ENCODE data around the gene RNF112. TPM values are rescaled to one million over a fixed set of nuclear protein-coding genes. Genes with fewer than 3 reads are reported as not detected.

Gene RNF112
- total RNA-seq, 2 experiments from 2014 or later, result 0.47 TPM; not detected in 1

GRCh38 chr17:19408346-19408710, 2.7 kb upstream of the RNF112 start:
- BruUV-seq (replicated peaks), result no TSS peak
- Histone ChIP-seq H3K4me3 (ENCODE audit: low read depth, low read length, poor library complexity, severe bottlenecking) (no peak overlapping the region), H3K27ac (ENCODE audit: low read depth, low read length, poor library complexity, severe bottlenecking) (no peak overlapping the region), H3K36me3 (ENCODE audit: insufficient read depth, low read length) (no peaks in the 10 kb centered on the region), H4K20me1 (ENCODE audit: insufficient read depth, low read length) (no peaks in the 10 kb centered on the region), H3K9me3 (ENCODE audit: low read length) (no peaks in the 10 kb centered on the region), H2AFZ (ENCODE audit: low read length) (no peak overlapping the region), H3K79me2 (ENCODE audit: insufficient read depth, low read depth, low read length) (no peaks in the 10 kb centered on the region), H3K4me2 (ENCODE audit: low read length) (no peak overlapping the region), H3K9me2 (ENCODE audit: insufficient read depth, low read length) (no peaks in the 10 kb centered on the region), H3K4me1 (ENCODE audit: insufficient read depth, low read length, poor library complexity, severe bottlenecking) (no peaks in the 10 kb centered on the region)
- no peak for TF ChIP-seq CTCF (conservative IDR thresholded peaks at IDR 0.05; ENCODE audit: low read length)
- no peak for TF ChIP-seq EZH2phosphoT487 (IDR thresholded peaks at IDR 0.05; ENCODE audit: borderline replicate concordance, low read depth, low read length)
- intact Hi-C loops (cut with micrococcal nuclease; ENCODE audit: unreplicated experiment), result no loop called here
- CTCF ChIA-PET (ENCODE audit: unreplicated experiment), result no interaction called here
- DNase-seq (ENCODE audit: low spot score), result no peak
- POLR2A ChIA-PET, result interaction anchor here (0.6 kb wide), 1 partner anchor 9 kb away, joined by 3 read pairs; no protein-coding TSS in a partner anchor

GRCh38 chr17:19409066-19409465, 2.0 kb upstream of the RNF112 start:
- CTCF ChIA-PET (ENCODE audit: unreplicated experiment), result no interaction called here
- POLR2A ChIA-PET, result no interaction called here
- Histone ChIP-seq H3K9me2 (ENCODE audit: insufficient read depth, low read length) (no peaks in the 10 kb centered on the region), H2AFZ (ENCODE audit: low read length) (no peak overlapping the region), H3K4me3 (ENCODE audit: low read depth, low read length, poor library complexity, severe bottlenecking) (no peak overlapping the region), H3K79me2 (ENCODE audit: insufficient read depth, low read depth, low read length) (no peaks in the 10 kb centered on the region), H3K36me3 (ENCODE audit: insufficient read depth, low read length) (no peaks in the 10 kb centered on the region), H3K9me3 (ENCODE audit: low read length) (no peaks in the 10 kb centered on the region), H4K20me1 (ENCODE audit: insufficient read depth, low read length) (no peaks in the 10 kb centered on the region), H3K4me1 (ENCODE audit: insufficient read depth, low read length, poor library complexity, severe bottlenecking) (no peaks in the 10 kb centered on the region), H3K27ac (ENCODE audit: low read depth, low read length, poor library complexity, severe bottlenecking) (no peak overlapping the region), H3K4me2 (ENCODE audit: low read length) (no peak overlapping the region)
- no TSS peak for BruUV-seq (replicated peaks)
- intact Hi-C loops (cut with micrococcal nuclease; ENCODE audit: unreplicated experiment), result no loop called here
- TF ChIP-seq CTCF (conservative IDR thresholded peaks at IDR 0.05; ENCODE audit: low read length), result no peak
- TF ChIP-seq EZH2phosphoT487 (IDR thresholded peaks at IDR 0.05; ENCODE audit: borderline replicate concordance, low read depth, low read length), result no peak
- no peak for DNase-seq (ENCODE audit: low spot score)

DNA sequence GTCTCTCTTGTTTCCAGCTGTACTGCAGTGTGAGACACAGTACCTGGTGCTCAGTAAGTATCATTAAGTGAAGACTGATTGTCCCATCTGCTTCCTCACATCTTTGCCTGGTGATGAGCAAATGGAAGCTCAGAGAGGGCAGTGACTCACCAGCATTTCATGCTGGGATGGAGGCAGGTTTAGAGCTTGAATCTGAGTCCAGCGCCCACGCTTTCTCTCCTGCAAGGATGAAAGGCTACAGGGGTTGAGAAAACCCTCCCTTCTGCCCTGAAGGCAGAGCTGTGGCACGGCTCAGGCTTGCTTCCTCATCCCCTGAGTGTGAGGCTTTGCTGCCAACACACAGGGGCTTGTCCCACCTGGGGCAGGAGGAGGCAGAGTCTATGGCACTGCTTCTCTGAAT, 1.5 kb upstream of the RNF112 start:
- intact Hi-C loops (cut with micrococcal nuclease; ENCODE audit: unreplicated experiment), result no loop called here
- ChIA-PET POLR2A (no interaction called here), CTCF (ENCODE audit: unreplicated experiment) (no interaction called here)
- no peaks in the 10 kb centered on the region for H3K4me1 ChIP-seq (ENCODE audit: insufficient read depth, low read length, poor library complexity, severe bottlenecking)
- H3K79me2 ChIP-seq (ENCODE audit: insufficient read depth, low read depth, low read length), result no peaks in the 10 kb centered on the region
- no TSS peak for BruUV-seq (replicated peaks)
- DNase-seq (ENCODE audit: low spot score), result no peak
- TF ChIP-seq CTCF (conservative IDR thresholded peaks at IDR 0.05; ENCODE audit: low read length) (no peak), EZH2phosphoT487 (IDR thresholded peaks at IDR 0.05; ENCODE audit: borderline replicate concordance, low read depth, low read length) (no peak)
- no peak overlapping the region for H3K4me3 ChIP-seq (ENCODE audit: low read depth, low read length, poor library complexity, severe bottlenecking)
- no peak overlapping the region for H3K4me2 ChIP-seq (ENCODE audit: low read length)
- no peak overlapping the region for H3K27ac ChIP-seq (ENCODE audit: low read depth, low read length, poor library complexity, severe bottlenecking)
- no peaks in the 10 kb centered on the region for H3K9me2 ChIP-seq (ENCODE audit: insufficient read depth, low read length)
- H3K9me3 ChIP-seq (ENCODE audit: low read length), result no peaks in the 10 kb centered on the region
- H4K20me1 ChIP-seq (ENCODE audit: insufficient read depth, low read length), result no peaks in the 10 kb centered on the region
- no peaks in the 10 kb centered on the region for H3K36me3 ChIP-seq (ENCODE audit: insufficient read depth, low read length)
- no peak overlapping the region for H2AFZ ChIP-seq (ENCODE audit: low read length)

All from OCI-LY7 (cell line).